Choroid plexus epithelial cell (primary cell): ENCODE measurements around the gene CH25H.

Source experiments
- DNase-seq: peaks from one replicate; pipeline ENCODE4 v3.0.0-alpha.2; 2010; ENCODE audit warnings: low read depth
- H3K4me3 ChIP-seq: 2 replicates; pipeline ENCODE4 v1.5.1; 2011; ENCODE audit warnings: low read depth, mild to moderate bottlenecking, control low read depth, low read length, moderate library complexity
- TF ChIP-seq, protein P1 (sequence below): conservative IDR thresholded peaks from 2 replicates; pipeline ENCODE4 v1.5.1; 2011; ENCODE audit warnings: low read depth, mild to moderate bottlenecking, control low read depth, inconsistent platforms, low read length, moderate library complexity

Gene CH25H

GRCh38 chr10:89240519-89240918 is 33.4 kb upstream of the CH25H start:
- no peak overlapping the region for H3K4me3 ChIP-seq
- TF ChIP-seq, protein P1, sequence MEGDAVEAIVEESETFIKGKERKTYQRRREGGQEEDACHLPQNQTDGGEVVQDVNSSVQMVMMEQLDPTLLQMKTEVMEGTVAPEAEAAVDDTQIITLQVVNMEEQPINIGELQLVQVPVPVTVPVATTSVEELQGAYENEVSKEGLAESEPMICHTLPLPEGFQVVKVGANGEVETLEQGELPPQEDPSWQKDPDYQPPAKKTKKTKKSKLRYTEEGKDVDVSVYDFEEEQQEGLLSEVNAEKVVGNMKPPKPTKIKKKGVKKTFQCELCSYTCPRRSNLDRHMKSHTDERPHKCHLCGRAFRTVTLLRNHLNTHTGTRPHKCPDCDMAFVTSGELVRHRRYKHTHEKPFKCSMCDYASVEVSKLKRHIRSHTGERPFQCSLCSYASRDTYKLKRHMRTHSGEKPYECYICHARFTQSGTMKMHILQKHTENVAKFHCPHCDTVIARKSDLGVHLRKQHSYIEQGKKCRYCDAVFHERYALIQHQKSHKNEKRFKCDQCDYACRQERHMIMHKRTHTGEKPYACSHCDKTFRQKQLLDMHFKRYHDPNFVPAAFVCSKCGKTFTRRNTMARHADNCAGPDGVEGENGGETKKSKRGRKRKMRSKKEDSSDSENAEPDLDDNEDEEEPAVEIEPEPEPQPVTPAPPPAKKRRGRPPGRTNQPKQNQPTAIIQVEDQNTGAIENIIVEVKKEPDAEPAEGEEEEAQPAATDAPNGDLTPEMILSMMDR = no peak
- DNase-seq = no peak

- TF ChIP-seq, protein P1 = no peak
Measured at GRCh38 chr10:89238956-89239644, 32.0 kb upstream of the CH25H start.

DNA sequence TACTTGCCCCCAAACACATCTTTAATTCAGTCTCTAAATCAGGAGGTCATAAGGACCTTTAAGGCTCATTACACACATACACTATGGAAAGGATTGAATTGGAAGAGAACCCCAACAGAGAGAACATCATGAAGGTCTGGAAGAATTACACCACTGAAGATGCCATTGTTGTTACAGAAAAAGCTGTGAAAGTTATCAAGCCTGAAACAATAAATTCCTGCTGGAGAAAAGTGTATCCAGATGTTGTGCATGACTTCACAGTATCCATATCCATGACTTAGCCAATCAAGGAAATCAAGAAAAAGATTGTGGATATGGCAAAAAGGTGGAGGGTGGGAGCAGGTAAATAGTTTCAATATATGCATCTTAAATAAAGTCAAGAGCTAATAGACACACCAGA is 30.7 kb upstream of the CH25H start:
- H3K4me3 ChIP-seq = no peak overlapping the region
- DNase-seq = no peak
- TF ChIP-seq, protein P1 = no peak

More at GRCh38 chr10:89238956-89239644, 32.0 kb upstream of the CH25H start:
- DNase-seq = no peak
- no peak overlapping the region for H3K4me3 ChIP-seq

DNA sequence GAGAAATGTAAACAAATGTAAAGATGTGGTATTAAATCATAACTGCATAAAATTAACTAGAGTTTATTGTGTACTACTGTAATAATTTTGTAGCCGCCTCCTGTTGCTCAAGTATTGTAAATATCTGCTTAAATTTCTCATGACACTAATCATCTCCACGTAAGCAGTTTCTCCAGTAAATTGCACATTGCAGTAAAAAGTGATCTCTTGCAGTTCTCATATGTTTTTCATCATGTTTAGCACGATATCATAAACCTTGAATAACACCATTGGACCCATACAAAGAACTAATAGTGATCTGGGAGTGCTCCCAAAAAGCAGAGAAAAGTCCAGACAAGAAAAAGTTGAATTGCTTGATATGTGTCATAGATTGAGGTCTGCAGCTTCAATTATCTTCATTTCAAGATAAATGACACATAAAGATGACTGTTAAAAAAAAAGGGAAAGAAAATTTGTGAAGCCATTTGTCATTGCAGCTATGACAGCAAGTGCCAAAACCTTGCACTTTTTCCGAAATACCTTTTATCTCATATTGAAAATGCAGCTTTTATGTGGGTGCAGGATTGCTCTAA is 29.2 kb upstream of the CH25H start:
- TF ChIP-seq, protein P1 = no peak
- no peak for DNase-seq
- H3K4me3 ChIP-seq = no peak overlapping the region

DNA sequence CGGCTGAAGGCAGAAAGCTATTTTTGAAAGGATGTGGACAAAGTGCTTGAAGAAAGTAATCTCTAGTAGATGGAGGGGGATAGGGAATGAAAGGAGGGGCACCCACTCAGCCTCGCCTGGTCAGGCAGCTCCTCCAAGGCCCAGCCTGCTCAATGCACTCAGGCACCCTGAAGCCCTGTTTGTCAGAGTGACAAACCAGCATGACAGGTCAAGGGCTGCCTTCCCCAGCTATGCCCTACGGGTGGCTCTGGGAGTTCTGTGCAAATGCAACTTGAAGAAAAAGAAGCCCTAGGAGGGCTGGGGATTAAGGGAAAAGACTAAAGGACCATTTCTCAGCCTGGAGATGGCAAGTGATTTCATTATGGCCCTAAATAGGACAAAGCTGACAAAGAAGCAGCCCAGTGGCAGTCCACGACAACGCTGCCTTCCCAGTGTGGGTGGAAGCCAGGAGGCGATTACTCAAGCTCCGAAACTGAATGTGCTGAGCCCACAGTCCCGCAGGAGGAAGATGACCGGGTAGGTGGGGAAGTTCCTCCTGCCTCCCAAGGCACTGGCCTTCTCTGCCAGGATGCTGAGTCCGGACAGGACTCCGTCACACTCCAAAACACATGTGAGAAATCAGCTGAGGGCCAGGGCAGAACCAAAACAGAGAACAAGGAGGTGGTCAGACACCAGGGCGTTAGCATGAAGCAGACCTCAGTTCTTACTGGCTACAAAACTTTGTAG is 28.1 kb upstream of the CH25H start:
- no peak for DNase-seq
- TF ChIP-seq, protein P1 = no peak

DNA sequence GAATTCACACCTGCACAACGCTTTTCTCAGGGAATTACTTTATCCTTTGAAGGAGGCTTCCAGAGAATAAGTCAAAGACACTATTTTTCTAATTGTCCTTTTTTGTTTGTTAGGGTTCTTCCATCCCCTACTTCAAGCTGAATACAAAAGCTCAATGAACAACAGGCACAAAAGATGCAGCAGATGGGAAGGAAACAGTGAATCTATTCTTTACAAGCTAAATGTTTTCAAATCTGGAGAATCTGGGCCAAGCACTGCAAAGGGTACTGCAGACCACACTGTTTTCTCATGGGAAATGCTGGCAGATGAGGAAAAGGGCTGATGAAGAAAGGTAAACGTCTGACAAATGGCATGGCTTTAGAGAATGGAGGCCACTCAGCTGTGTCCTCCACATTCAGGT is 25.9 kb upstream of the CH25H start:
- H3K4me3 ChIP-seq = no peak overlapping the region
- no peak for DNase-seq
- TF ChIP-seq, protein P1 = no peak

More for the DNA sequence above, 28.1 kb upstream of the CH25H start:
- no peak overlapping the region for H3K4me3 ChIP-seq
